GM19395 (cell line): Measurements from ENCODE around the gene TTC7B.

ENCODE experiments used
- ATAC-seq: cut with Tn5 transposase; IDR thresholded peaks from one replicate; pipeline ENCODE4 v1.9.1; 2021; ENCODE audit warnings: mild to moderate bottlenecking, moderate library complexity; ENCODE audit not compliant: unreplicated experiment

The TTC7B gene

GRCh38 chr14:90654831-90655276, 161.4 kb downstream of the TTC7B start:
- ATAC-seq = no peak

GRCh38 chr14:90652626-90653025, 163.6 kb downstream of the TTC7B start:
- no peak for ATAC-seq

- no peak for ATAC-seq
Observed at GRCh38 chr14:90651976-90652560, 164.2 kb downstream of the TTC7B start.

- ATAC-seq = no peak
Observed at GRCh38 chr14:90651271-90651804, 164.9 kb downstream of the TTC7B start.

GRCh38 chr14:90649557-90650135, 166.6 kb downstream of the TTC7B start:
- no peak for ATAC-seq

GRCh38 chr14:90649083-90649482, 167.1 kb downstream of the TTC7B start:
- no peak for ATAC-seq

- no peak for ATAC-seq
Observed at GRCh38 chr14:90648421-90648820, 167.8 kb downstream of the TTC7B start.

GRCh38 chr14:90647473-90648005, 168.7 kb downstream of the TTC7B start:
- no peak for ATAC-seq

GRCh38 chr14:90645842-90646443, 170.3 kb downstream of the TTC7B start:
- no peak for ATAC-seq

GRCh38 chr14:90644882-90645281, 171.3 kb downstream of the TTC7B start:
- ATAC-seq = no peak

GRCh38 chr14:90643982-90644670, 172.1 kb downstream of the TTC7B start:
- no peak for ATAC-seq

GRCh38 chr14:90642244-90642717, 173.9 kb downstream of the TTC7B start:
- no peak for ATAC-seq

GRCh38 chr14:90641615-90642243, 174.5 kb downstream of the TTC7B start:
- no peak for ATAC-seq

GRCh38 chr14:90641168-90641567, 175.1 kb downstream of the TTC7B start:
- ATAC-seq = no peak

- ATAC-seq = no peak
Observed at GRCh38 chr14:90639641-90640040, 176.6 kb downstream of the TTC7B start.

GRCh38 chr14:90632871-90633270, 183.4 kb downstream of the TTC7B start:
- no peak for ATAC-seq

GRCh38 chr14:90632451-90632850, 183.8 kb downstream of the TTC7B start:
- no peak for ATAC-seq

- ATAC-seq = no peak
Observed at GRCh38 chr14:90630171-90630806, 185.9 kb downstream of the TTC7B start.

GRCh38 chr14:90629471-90629870, 186.8 kb downstream of the TTC7B start:
- no peak for ATAC-seq

- ATAC-seq = no peak
Observed at GRCh38 chr14:90628825-90629224, 187.4 kb downstream of the TTC7B start.
